HEK293T (cell line): ENCODE results near the gene SH2D4B.
"Not testable (repeated sequence)": the region's sequence is repeated elsewhere in the genome, so short reads cannot be mapped to it uniquely, and the experiment has no call there.

Source experiments
- CTCF ChIA-PET: fragments of 350-600 bp; formaldehyde crosslinking; extraction: SDS; loops from one replicate; lab custom pipeline; 2021; ENCODE audit warnings: antibody characterized with exemption, inconsistent platforms; lab: Yijun Ruan, JAX
- POLR2A ChIA-PET: fragments of 350-600 bp; formaldehyde crosslinking; extraction: SDS; loops from one replicate; lab custom pipeline; 2020; ENCODE audit warnings: antibody characterized with exemption, inconsistent platforms; lab: Yijun Ruan, JAX
- DNase-seq: peaks from one replicate; pipeline ENCODE4 v3.0.0; 2012; ENCODE audit warnings: mixed read lengths; ENCODE audit errors: extremely low spot score
- ARNT ChIP-seq: fragments of 450-650 bp; IDR thresholded peaks from 2 replicates; pipeline ENCODE4 v1.6.1; 2017; ENCODE audit warnings: mild to moderate bottlenecking
- BHLHE40 ChIP-seq: fragments of 450-650 bp; IDR thresholded peaks from 2 replicates; pipeline ENCODE4 v1.6.1; 2016; ENCODE audit warnings: mild to moderate bottlenecking, moderate library complexity, borderline replicate concordance
- CTBP1 ChIP-seq: fragments of 450-650 bp; IDR thresholded peaks from 2 replicates; pipeline ENCODE4 v1.6.1; 2016; ENCODE audit warnings: borderline replicate concordance
- ELF4 ChIP-seq: fragments of 450-650 bp; IDR thresholded peaks from 2 replicates; pipeline ENCODE4 v1.6.1; 2017; ENCODE audit warnings: antibody characterized with exemption
- FOXA1 ChIP-seq: fragments of 450-650 bp; IDR thresholded peaks from 2 replicates; pipeline ENCODE4 v1.6.1; 2016; ENCODE audit warnings: mild to moderate bottlenecking
- FOXK2 ChIP-seq: fragments of 450-650 bp; IDR thresholded peaks from 2 replicates; pipeline ENCODE4 v1.6.1; 2016; ENCODE audit warnings: mild to moderate bottlenecking
- FOXM1 ChIP-seq: fragments of 450-650 bp; IDR thresholded peaks from 2 replicates; pipeline ENCODE4 v1.6.1; 2017; ENCODE audit warnings: mild to moderate bottlenecking, borderline replicate concordance
- HDGF ChIP-seq: fragments of 450-650 bp; IDR thresholded peaks from 2 replicates; pipeline ENCODE4 v1.6.1; 2017; ENCODE audit warnings: antibody characterized with exemption, borderline replicate concordance
- L3MBTL2 ChIP-seq: fragments of 450-650 bp; conservative IDR thresholded peaks from 2 replicates; pipeline ENCODE4 v1.6.1; 2016; ENCODE audit warnings: mild to moderate bottlenecking
- LEF1 ChIP-seq: fragments of 450-650 bp; IDR thresholded peaks from 2 replicates; pipeline ENCODE4 v1.6.1; 2017; ENCODE audit warnings: mild to moderate bottlenecking, borderline replicate concordance
- NFRKB ChIP-seq: fragments of 450-650 bp; IDR thresholded peaks from 2 replicates; pipeline ENCODE4 v1.6.1; 2016; ENCODE audit warnings: mild to moderate bottlenecking, moderate library complexity
- SP1 ChIP-seq: fragments of 450-650 bp; IDR thresholded peaks from 2 replicates; pipeline ENCODE4 v1.6.1; 2017
- SUZ12 ChIP-seq: fragments of 450-650 bp; IDR thresholded peaks from 2 replicates; pipeline ENCODE4 v1.6.1; 2016; ENCODE audit warnings: mild to moderate bottlenecking
- TARDBP ChIP-seq: fragments of 450-650 bp; IDR thresholded peaks from 2 replicates; pipeline ENCODE4 v1.6.1; 2016
- ZNF384 ChIP-seq: fragments of 450-650 bp; IDR thresholded peaks from 2 replicates; pipeline ENCODE4 v1.6.1; 2016
- TF ChIP-seq, protein P1 (sequence below): fragments of 450-650 bp; IDR thresholded peaks from 2 replicates; pipeline ENCODE4 v1.6.1; 2016

Gene SH2D4B

DNA sequence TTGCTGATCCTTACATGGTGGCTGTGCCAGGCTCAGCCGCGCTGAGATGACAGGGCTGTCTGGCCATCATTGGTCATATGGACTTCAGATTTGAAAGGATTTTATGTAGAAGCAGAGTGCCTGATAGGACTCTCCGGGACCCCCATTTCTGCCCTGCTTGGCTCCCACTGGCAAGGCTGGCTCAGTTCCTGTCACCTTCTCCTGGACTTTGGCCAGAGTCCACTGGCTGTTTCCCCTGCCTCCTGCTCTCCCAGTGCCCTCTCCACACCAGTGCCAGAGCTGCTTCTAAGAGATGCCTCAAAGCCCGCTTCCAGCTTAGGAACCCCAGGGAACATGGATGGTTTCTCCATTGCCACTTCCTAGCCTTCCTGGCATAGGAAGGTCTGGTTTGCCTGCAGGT lies 5.1 kb upstream of the SH2D4B start:
- CTCF ChIA-PET, result no interaction called here
- no peak for DNase-seq
- POLR2A ChIA-PET, result no interaction called here
- TF ChIP-seq SUZ12 (no peak), ARNT (no peak), ZNF384 (no peak), BHLHE40 (no peak), CTBP1 (no peak), FOXA1 (no peak), LEF1 (no peak), L3MBTL2 (no peak)
- TF ChIP-seq, protein P1, sequence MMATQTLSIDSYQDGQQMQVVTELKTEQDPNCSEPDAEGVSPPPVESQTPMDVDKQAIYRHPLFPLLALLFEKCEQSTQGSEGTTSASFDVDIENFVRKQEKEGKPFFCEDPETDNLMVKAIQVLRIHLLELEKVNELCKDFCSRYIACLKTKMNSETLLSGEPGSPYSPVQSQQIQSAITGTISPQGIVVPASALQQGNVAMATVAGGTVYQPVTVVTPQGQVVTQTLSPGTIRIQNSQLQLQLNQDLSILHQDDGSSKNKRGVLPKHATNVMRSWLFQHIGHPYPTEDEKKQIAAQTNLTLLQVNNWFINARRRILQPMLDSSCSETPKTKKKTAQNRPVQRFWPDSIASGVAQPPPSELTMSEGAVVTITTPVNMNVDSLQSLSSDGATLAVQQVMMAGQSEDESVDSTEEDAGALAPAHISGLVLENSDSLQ, result no peak

DNA sequence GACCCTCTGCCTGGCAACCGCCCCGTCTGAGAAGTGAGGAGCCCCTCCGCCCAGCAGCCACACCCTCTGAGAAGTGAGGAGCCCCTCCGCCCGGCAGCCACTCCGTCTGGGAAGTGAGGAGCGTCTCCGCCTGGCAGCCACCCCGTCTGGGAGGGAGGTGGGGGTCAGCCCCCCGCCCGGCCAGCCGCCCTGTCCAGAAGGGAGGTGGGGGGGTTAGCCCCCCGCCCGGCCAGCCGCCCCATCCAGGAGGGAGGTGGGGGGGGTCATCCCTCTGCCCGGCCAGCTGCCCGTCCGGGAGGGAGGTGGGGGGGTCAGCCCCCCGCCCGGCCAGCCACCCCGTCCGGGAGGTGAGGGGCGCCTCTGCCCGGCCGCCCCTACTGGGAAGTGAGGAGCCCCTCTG lies 3.6 kb upstream of the SH2D4B start:
- POLR2A ChIA-PET, CTCF ChIA-PET, DNase-seq: not testable (repeated sequence)

DNA sequence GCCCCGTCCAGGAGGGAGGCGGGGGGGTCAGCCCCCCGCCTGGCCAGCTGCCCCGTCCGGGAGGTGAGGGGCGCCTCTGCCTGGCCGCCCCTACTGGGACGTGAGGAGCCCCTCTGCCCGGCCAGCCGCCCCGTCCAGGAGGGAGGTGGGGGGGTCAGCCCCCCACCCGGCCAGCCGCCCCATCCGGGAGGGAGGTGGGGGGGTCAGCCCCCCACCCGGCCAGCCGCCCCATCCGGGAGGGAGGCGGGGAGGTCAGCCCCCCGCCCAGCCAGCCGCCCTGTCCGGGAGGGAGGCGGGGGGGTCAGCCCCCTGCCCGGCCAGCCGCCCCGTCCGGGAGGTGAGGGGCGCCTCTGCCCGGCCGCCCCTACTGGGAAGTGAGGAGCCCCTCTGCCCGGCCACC lies 3.1 kb upstream of the SH2D4B start:
- DNase-seq, POLR2A ChIA-PET, CTCF ChIA-PET: not testable (repeated sequence)

DNA sequence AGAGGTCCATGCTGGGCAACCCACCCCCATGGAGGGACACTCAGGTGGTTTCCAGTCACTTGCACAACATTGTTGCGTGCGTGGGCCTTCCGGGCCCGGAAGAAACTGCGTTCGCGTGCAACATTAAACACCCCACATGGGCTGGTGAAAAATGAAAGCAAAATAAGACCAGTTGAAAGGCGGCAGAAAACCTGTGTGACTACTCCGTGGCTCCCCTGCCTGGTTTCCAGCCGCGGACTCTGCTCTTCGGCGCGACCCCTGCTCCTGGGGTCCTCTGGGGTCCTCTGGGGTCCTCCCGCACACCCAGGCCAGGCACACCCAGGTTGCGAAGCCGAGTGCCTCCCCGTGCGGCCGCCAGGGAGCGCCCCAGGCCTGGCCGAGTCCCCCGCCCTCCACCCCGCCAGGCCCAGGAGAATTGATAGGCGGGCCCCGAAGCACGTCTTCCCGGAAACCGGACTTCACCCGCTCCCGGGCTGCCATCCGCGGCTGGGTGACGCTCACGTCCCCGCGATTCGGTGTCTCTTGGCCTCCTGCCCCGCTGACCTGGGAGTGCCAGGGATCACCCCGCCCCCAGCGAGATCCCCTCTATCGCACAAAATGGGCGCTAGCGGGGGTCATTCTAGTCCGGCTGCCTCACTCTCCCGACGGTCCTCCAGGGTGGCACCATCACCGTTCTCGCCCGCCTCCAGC lies 1.9 kb upstream of the SH2D4B start:
- DNase-seq, result no peak
- TF ChIP-seq SUZ12, result no peak
- TF ChIP-seq ELF4, result no peak
- TF ChIP-seq, protein P1, result no peak
- TF ChIP-seq ZNF384, result no peak
- no peak for TF ChIP-seq L3MBTL2
- no peak for TF ChIP-seq HDGF
- no peak for TF ChIP-seq FOXM1
- TF ChIP-seq SP1, result no peak
- no peak for TF ChIP-seq BHLHE40
- TF ChIP-seq CTBP1, result no peak
- TF ChIP-seq NFRKB, result no peak
- no peak for TF ChIP-seq LEF1
- no peak for TF ChIP-seq FOXA1
- no peak for TF ChIP-seq ARNT
- TF ChIP-seq FOXK2, result no peak
- no peak for TF ChIP-seq TARDBP
- ChIA-PET POLR2A (no interaction called here), CTCF (no interaction called here)

DNA sequence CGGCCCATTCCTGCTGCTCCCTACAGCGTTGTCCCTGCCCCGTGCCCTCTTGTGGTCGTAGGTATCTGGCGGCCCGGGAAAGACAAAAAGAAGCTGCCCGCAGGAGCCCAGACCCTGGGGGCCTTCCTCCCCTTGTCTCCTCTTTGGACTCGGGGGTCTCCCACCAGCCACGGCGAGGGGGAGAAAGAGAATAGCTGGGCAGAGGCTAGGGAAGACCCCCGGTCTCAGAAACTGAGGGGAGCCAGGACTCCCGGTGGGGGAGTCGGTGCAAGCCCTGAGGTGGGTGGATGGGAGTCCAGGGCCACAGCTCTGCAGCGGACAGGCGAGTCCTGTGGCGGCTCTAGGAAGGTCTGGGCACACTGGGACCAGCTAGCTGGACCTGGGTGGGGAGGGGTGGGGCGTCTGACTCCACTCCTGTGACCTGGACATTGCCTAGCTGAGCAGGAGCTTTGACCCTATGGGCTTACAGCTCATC lies 1.3 kb upstream of the SH2D4B start:
- no peak for DNase-seq
- TF ChIP-seq FOXM1, result no peak
- no peak for TF ChIP-seq LEF1
- TF ChIP-seq ARNT, result no peak
- TF ChIP-seq FOXA1, result no peak
- TF ChIP-seq CTBP1, result no peak
- TF ChIP-seq FOXK2, result no peak
- no peak for TF ChIP-seq SUZ12
- TF ChIP-seq ZNF384, result no peak
- no peak for TF ChIP-seq SP1
- no peak for TF ChIP-seq BHLHE40
- no peak for TF ChIP-seq L3MBTL2
- no peak for TF ChIP-seq HDGF
- TF ChIP-seq, protein P1, result no peak
- TF ChIP-seq ELF4, result no peak
- no peak for TF ChIP-seq NFRKB
- TF ChIP-seq TARDBP, result no peak
- ChIA-PET CTCF (no interaction called here), POLR2A (no interaction called here)

DNA sequence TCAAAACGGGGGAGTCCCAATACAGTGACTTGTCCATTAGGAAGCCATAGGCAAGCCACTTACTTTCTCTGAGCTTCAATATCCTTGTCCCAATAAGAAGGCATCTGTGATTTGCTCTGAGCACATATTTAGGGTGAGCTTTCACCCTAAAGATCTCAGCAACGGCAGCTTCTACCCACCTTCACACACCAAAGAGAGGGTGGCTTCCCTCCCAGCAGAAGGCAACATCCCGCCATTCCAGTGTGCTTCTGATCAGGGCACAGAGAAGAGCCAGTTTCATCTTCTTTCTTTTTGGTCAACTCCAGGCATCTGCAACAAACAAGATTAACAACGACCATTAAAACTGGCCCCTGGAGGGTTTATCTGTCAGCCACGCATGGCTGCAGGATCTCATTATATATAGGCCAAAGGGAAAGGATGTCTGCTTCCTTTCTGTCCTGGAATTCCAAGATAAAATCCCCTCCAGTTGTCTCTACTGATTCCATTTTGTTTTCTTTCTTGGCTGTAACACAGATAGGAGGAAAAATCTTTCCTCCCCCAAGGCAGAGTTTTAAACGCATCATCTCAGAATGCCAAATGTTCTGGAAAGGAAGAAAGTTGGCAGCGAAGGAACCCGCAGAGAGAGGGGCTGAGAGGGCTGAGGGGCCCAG lies 491 bp upstream of the SH2D4B start:
- POLR2A ChIA-PET, result no interaction called here
- TF ChIP-seq SUZ12 (no peak), L3MBTL2 (no peak), SP1 (no peak), TARDBP (no peak), ARNT (no peak), CTBP1 (no peak), HDGF (no peak), ZNF384 (no peak), FOXM1 (no peak)
- TF ChIP-seq, protein P1, result no peak
- no peak for DNase-seq
- CTCF ChIA-PET, result no interaction called here
